SU-DHL-6 (cell line): ENCODE results near the gene ITGA2B.
A peak's percentile ranks its signal among the peaks of the same experiment; 100 is the strongest.

Experiments used
- H2AFZ ChIP-seq: fragments of 200-600 bp; sonication (generic); 2 replicates; pipeline ENCODE4 v1.6.1; 2014; ENCODE audit warnings: low read depth, mild to moderate bottlenecking, moderate library complexity, mixed read lengths, antibody characterized with exemption, low read length; ENCODE audit not compliant: severe bottlenecking
- H3F3A ChIP-seq: fragments of 200-600 bp; shearing (Covaris generic); 2 replicates; pipeline ENCODE4 v1.6.0; 2016; ENCODE audit warnings: antibody characterized with exemption, mild to moderate bottlenecking; ENCODE audit not compliant: insufficient read depth
- H3K27ac ChIP-seq: fragments of 200-600 bp; sonication (generic); 2 replicates; pipeline ENCODE4 v1.5.1; 2016; ENCODE audit warnings: low read depth, mild to moderate bottlenecking, low read length, moderate library complexity, mixed read lengths
- H3K27me3 ChIP-seq: fragments of 200-600 bp; sonication (generic), shearing (Covaris generic); 2 replicates; pipeline ENCODE4 v1.6.0; 2014; ENCODE audit warnings: mild to moderate bottlenecking, low read length
- H3K36me3 ChIP-seq: fragments of 200-600 bp; sonication (generic); 2 replicates; pipeline ENCODE4 v1.6.1; 2014; ENCODE audit warnings: mild to moderate bottlenecking, low read length, mixed read lengths
- H3K4me2 ChIP-seq: fragments of 300-600, 200-600 bp; shearing (Covaris generic), sonication (generic); 2 replicates; pipeline ENCODE4 v1.6.0; 2014; ENCODE audit warnings: low read length, low read depth, mild to moderate bottlenecking; ENCODE audit not compliant: poor library complexity, severe bottlenecking
- H3K4me3 ChIP-seq: fragments of 200-600 bp; sonication (generic); 2 replicates; pipeline ENCODE4 v1.5.1; 2014; ENCODE audit warnings: antibody characterized with exemption, low read length, mild to moderate bottlenecking, mixed read lengths; ENCODE audit not compliant: insufficient read depth, poor library complexity, severe bottlenecking
- H3K79me2 ChIP-seq: fragments of 200-600 bp; sonication (generic); 2 replicates; pipeline ENCODE4 v1.6.1; 2014; ENCODE audit warnings: mild to moderate bottlenecking, low read length, moderate library complexity; ENCODE audit not compliant: insufficient read depth
- H3K9ac ChIP-seq: fragments of 200-600 bp; sonication (generic); 2 replicates; pipeline ENCODE4 v1.7.0; 2014; ENCODE audit warnings: mild to moderate bottlenecking, low read length
- H3K9me2 ChIP-seq: fragments of 200-600 bp; sonication (generic); replicated peaks from 2 replicates; pipeline ENCODE4 v1.6.1; 2014; ENCODE audit warnings: low read length; ENCODE audit not compliant: insufficient read depth
- H3K9me3 ChIP-seq: fragments of 200-600 bp; sonication (generic); 2 replicates; pipeline ENCODE4 v1.6.1; 2014; ENCODE audit warnings: low read length, mixed read lengths; ENCODE audit not compliant: insufficient read depth
- H4K20me1 ChIP-seq: fragments of 200-600 bp; sonication (generic); 2 replicates; pipeline ENCODE4 v1.6.1; 2014; ENCODE audit warnings: low read depth, mild to moderate bottlenecking, antibody characterized with exemption, low read length, moderate library complexity, mixed read lengths
- EZH2phosphoT487 ChIP-seq: fragments of 200-600 bp; sonication (generic), shearing (Covaris generic); conservative IDR thresholded peaks from 2 replicates; pipeline ENCODE4 v1.6.1; 2018; ENCODE audit warnings: mild to moderate bottlenecking, antibody characterized with exemption, low read length, moderate library complexity, mixed read lengths
- TF ChIP-seq, protein P1 (sequence below): fragments of 200-600 bp; sonication (generic); IDR thresholded peaks from one replicate; pipeline ENCODE4 v1.5.1; 2017; ENCODE audit warnings: antibody characterized with exemption, mild to moderate bottlenecking, low read length, moderate library complexity; ENCODE audit not compliant: insufficient read depth, poor library complexity, severe bottlenecking

The ITGA2B gene

DNA sequence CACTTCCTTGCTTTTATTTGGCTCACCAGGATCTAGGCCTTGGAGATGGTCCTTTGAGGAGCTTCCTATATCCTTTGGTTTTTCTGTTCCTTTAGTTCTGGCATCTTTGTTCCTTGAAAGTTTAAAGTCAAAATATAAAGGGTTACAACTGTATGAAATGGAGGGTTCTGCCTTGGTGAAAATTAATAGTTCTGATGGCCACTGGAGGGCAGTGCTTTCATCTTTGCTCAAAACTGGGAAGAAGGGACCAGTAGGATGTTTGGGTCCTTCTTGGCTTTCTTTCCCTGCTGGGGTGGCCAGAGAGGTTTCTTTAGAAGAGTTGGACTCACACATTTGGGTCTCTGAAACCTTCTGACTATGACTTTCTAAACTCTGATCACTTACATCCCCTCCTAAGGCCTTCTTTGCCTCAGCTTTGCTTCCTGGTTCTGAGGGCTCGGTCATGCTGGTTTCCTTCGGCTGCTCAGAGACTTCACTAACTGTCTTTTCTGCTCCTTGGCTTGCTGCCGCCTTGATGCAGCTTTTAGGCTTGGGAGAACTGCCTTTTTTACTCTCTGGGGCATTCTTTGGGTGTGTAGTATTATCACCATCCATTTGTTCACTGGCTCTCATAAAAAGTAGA, 10.9 kb upstream of the ITGA2B start:
- Histone ChIP-seq H3K27me3 (no peaks in the 10 kb centered on the region), H2AFZ (no peak overlapping the region), H3K9ac (no peak overlapping the region), H3K9me3 (no peaks in the 10 kb centered on the region), H3K79me2 (no peaks in the 10 kb centered on the region), H3K9me2 (no peaks in the 10 kb centered on the region), H3K27ac (no peak overlapping the region), H3K4me2 (no peak overlapping the region), H3K36me3 (peaks cover 6% of the 10 kb centered on the region; the same call in 1 of the 2 replicates), H4K20me1 (no peaks in the 10 kb centered on the region), H3K4me3 (no peak overlapping the region), H3F3A (no peaks in the 10 kb centered on the region)
- no peak for TF ChIP-seq EZH2phosphoT487
- TF ChIP-seq, protein P1, sequence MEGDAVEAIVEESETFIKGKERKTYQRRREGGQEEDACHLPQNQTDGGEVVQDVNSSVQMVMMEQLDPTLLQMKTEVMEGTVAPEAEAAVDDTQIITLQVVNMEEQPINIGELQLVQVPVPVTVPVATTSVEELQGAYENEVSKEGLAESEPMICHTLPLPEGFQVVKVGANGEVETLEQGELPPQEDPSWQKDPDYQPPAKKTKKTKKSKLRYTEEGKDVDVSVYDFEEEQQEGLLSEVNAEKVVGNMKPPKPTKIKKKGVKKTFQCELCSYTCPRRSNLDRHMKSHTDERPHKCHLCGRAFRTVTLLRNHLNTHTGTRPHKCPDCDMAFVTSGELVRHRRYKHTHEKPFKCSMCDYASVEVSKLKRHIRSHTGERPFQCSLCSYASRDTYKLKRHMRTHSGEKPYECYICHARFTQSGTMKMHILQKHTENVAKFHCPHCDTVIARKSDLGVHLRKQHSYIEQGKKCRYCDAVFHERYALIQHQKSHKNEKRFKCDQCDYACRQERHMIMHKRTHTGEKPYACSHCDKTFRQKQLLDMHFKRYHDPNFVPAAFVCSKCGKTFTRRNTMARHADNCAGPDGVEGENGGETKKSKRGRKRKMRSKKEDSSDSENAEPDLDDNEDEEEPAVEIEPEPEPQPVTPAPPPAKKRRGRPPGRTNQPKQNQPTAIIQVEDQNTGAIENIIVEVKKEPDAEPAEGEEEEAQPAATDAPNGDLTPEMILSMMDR: peak; percentile 42

- Histone ChIP-seq H3K9ac (no peak overlapping the region), H4K20me1 (no peaks in the 10 kb centered on the region), H2AFZ (no peak overlapping the region), H3K4me2 (no peak overlapping the region), H3K9me3 (no peaks in the 10 kb centered on the region), H3K9me2 (no peaks in the 10 kb centered on the region), H3K27ac (no peak overlapping the region), H3K36me3 (peaks cover 6% of the 10 kb centered on the region; the same call in 1 of the 2 replicates), H3K79me2 (no peaks in the 10 kb centered on the region), H3K4me3 (no peak overlapping the region), H3F3A (peaks cover 5% of the 10 kb centered on the region; the same call in 1 of the 2 replicates), H3K27me3 (no peaks in the 10 kb centered on the region)
- TF ChIP-seq, protein P1: no peak
Measured at GRCh38 chr17:44398692-44399691, 9.5 kb upstream of the ITGA2B start.

GRCh38 chr17:44397479-44398440, 8.3 kb upstream of the ITGA2B start:
- Histone ChIP-seq H3K9me3 (no peaks in the 10 kb centered on the region), H3K36me3 (peaks cover 6% of the 10 kb centered on the region; the same call in 1 of the 2 replicates), H3K27ac (no peak overlapping the region), H3K9me2 (no peaks in the 10 kb centered on the region), H3K79me2 (no peaks in the 10 kb centered on the region), H4K20me1 (no peaks in the 10 kb centered on the region), H3F3A (peaks cover 5% of the 10 kb centered on the region; the same call in 1 of the 2 replicates), H2AFZ (no peak overlapping the region), H3K4me3 (no peak overlapping the region), H3K9ac (no peak overlapping the region), H3K4me2 (no peak overlapping the region), H3K27me3 (no peaks in the 10 kb centered on the region)
- TF ChIP-seq, protein P1: no peak
- TF ChIP-seq EZH2phosphoT487: no peak
